Measurements from ENCODE around the gene BICC1. TPM values are rescaled to one million over a fixed set of nuclear protein-coding genes. Genes with fewer than 3 reads are reported as not detected.

BICC1 gene
- total and polyA plus RNA-seq, 2 of the 8 experiments (the other 6 are each of a cell fraction or from before 2014, with no cell fraction given) = 0.20 to 0.73 TPM

DNA sequence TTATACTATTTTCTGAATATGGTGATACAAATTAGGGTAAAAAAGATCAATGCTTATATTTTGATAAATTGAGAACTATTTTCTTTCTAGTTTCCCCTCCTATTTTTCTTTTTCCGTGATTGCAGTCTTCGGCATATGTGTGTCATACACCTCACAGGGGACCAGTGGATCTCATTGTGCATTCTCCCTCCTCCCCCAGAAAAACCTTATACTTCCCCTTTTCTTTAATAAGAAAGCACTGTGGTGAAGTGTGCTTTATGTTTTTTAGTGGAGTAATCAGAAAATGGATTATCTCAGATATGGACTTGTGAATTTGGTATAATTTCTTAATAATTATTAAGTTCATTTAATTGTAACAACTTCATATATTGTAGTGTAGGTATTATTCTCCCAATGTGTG is 72.8 kb downstream of the BICC1 start:
- Histone ChIP-seq H3K9ac (replicated peaks in 1 of 4; ENCODE audit: extremely low read depth in 1 of 4, low read depth in 3 of 4, low read length in 3 of 4) (no peak overlapping the region), H4K20me1 (replicated peaks in 1 of 2; ENCODE audit: control insufficient read depth in 1 of 2, insufficient read depth in 2 of 2, low read length in 2 of 2) (no peaks in the 10 kb centered on the region), H3K27me3 (replicated peaks in 1 of 4; ENCODE audit: control insufficient read depth in 3 of 4, extremely low read depth in 1 of 4, insufficient read depth in 3 of 4, low read length in 3 of 4) (no peaks in the 10 kb centered on the region), H2BK120ac (replicated peaks; ENCODE audit: low read depth, low read length) (no peak overlapping the region), H3K79me1 (ENCODE audit: low read depth, low read length) (no peaks in the 10 kb centered on the region), H3K4me1 (replicated peaks in 1 of 4; ENCODE audit: control insufficient read depth in 3 of 4, insufficient read depth in 4 of 4, low read length in 3 of 4) (no peaks in the 10 kb centered on the region), H3K18ac (ENCODE audit: extremely low read depth, low read length) (no peak overlapping the region), H3K4me3 (ENCODE audit: extremely low read depth in 1 of 4, insufficient read depth in 2 of 4, low read depth in 3 of 4, low read length in 4 of 4) (no peak overlapping the region), H3K79me2 (ENCODE audit: control insufficient read depth in 1 of 2, insufficient read depth in 2 of 2, low read length in 2 of 2) (no peaks in the 10 kb centered on the region), H3K23ac (ENCODE audit: insufficient read length) (no peak overlapping the region), H4K91ac (replicated peaks; ENCODE audit: insufficient read length, low read length) (no peak overlapping the region), H3K4me2 (ENCODE audit: insufficient read depth in 1 of 2, low read depth in 2 of 2, low read length in 2 of 2) (no peak overlapping the region), H3K36me3 (ENCODE audit: control insufficient read depth in 2 of 4, insufficient read depth in 4 of 4, low read length in 3 of 4) (no peaks in the 10 kb centered on the region), H3K4ac (replicated peaks; ENCODE audit: insufficient read length, low read depth, low read length) (no peak overlapping the region), H4K8ac (ENCODE audit: extremely low read depth, insufficient read depth, low read length) (no peak overlapping the region), H2BK20ac (ENCODE audit: low read length) (no peak overlapping the region), H3K56ac (replicated peaks; ENCODE audit: insufficient read length, low read depth, low read length) (no peak overlapping the region), H3K27ac (ENCODE audit: low read depth, low read length) (no peak overlapping the region), H3K9me3 (ENCODE audit: insufficient read depth in 2 of 2, low read depth in 1 of 2, low read length in 1 of 2) (no peaks in the 10 kb centered on the region), H2AK5ac (ENCODE audit: low read depth, low read length) (no peak overlapping the region), H3K23me2 (ENCODE audit: low read depth, low read length) (no peaks in the 10 kb centered on the region), H2BK5ac (ENCODE audit: low read depth, low read length) (no peak overlapping the region), H4K5ac (ENCODE audit: insufficient read length, low read depth, low read length) (no peak overlapping the region), H2BK15ac (ENCODE audit: low read length) (no peak overlapping the region), H3K14ac (ENCODE audit: insufficient read length) (no peak overlapping the region), H2BK12ac (ENCODE audit: low read depth, low read length) (no peak overlapping the region), H2AFZ (ENCODE audit: low read length) (no peak overlapping the region)
- POLR2A ChIA-PET (ENCODE audit: partially characterized antibody) = no interaction called here
- 96% methylated on average over 2 of the region's 2 CpGs; no CpG with 5 or more reads in 1 of the 2 experiments for WGBS, 2 experiments (ENCODE audit: extremely low coverage in 1 of 2, insufficient coverage in 1 of 2, insufficient read length in 1 of 2, insufficient replicate concordance in 2 of 2, low coverage in 1 of 2, low lambda C conversion rate in 2 of 2, missing lambda C conversion rate in 1 of 2)
- FAIRE-seq (no peak), DNase-seq (ENCODE audit: low read depth in 1 of 2, low spot score in 2 of 2) (no peak)
- CTCF ChIA-PET (ENCODE audit: partially characterized antibody) = no interaction called here
- TF ChIP-seq TAF1 (IDR thresholded peaks at IDR 0.05; ENCODE audit: low read depth, low read length) = no peak
- TF ChIP-seq BCL11A (IDR thresholded peaks at IDR 0.05; ENCODE audit: low read depth in 2 of 2, low read length in 2 of 2) = no peak
- TF ChIP-seq SAP30 (IDR thresholded peaks at IDR 0.05; ENCODE audit: insufficient read depth, insufficient replicate concordance, low read length) = no peak
- TF ChIP-seq NANOG (IDR thresholded peaks at IDR 0.05; ENCODE audit: insufficient read depth, low read depth, low read length, poor library complexity, severe bottlenecking) = no peak
- TF ChIP-seq, protein P1, sequence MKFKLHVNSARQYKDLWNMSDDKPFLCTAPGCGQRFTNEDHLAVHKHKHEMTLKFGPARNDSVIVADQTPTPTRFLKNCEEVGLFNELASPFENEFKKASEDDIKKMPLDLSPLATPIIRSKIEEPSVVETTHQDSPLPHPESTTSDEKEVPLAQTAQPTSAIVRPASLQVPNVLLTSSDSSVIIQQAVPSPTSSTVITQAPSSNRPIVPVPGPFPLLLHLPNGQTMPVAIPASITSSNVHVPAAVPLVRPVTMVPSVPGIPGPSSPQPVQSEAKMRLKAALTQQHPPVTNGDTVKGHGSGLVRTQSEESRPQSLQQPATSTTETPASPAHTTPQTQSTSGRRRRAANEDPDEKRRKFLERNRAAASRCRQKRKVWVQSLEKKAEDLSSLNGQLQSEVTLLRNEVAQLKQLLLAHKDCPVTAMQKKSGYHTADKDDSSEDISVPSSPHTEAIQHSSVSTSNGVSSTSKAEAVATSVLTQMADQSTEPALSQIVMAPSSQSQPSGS (IDR thresholded peaks at IDR 0.05; ENCODE audit: low read length) = no peak
- TF ChIP-seq, protein P2, sequence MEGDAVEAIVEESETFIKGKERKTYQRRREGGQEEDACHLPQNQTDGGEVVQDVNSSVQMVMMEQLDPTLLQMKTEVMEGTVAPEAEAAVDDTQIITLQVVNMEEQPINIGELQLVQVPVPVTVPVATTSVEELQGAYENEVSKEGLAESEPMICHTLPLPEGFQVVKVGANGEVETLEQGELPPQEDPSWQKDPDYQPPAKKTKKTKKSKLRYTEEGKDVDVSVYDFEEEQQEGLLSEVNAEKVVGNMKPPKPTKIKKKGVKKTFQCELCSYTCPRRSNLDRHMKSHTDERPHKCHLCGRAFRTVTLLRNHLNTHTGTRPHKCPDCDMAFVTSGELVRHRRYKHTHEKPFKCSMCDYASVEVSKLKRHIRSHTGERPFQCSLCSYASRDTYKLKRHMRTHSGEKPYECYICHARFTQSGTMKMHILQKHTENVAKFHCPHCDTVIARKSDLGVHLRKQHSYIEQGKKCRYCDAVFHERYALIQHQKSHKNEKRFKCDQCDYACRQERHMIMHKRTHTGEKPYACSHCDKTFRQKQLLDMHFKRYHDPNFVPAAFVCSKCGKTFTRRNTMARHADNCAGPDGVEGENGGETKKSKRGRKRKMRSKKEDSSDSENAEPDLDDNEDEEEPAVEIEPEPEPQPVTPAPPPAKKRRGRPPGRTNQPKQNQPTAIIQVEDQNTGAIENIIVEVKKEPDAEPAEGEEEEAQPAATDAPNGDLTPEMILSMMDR (IDR thresholded peaks at IDR 0.05; ENCODE audit: control extremely low read depth in 1 of 3, insufficient read depth in 1 of 3, low read depth in 1 of 3, low read length in 3 of 3) = no peak
- TF ChIP-seq JUN (IDR thresholded peaks at IDR 0.05; ENCODE audit: low read depth, low read length) = no peak
- no peak for TF ChIP-seq CREB1 (IDR thresholded peaks at IDR 0.05)
- no peak for TF ChIP-seq CHD1 (IDR thresholded peaks at IDR 0.05; ENCODE audit: low read depth, low read length)
- no peak for TF ChIP-seq POLR2AphosphoS5 (IDR thresholded peaks at IDR 0.05; ENCODE audit: low read depth, low read length)
- TF ChIP-seq CEBPB (IDR thresholded peaks at IDR 0.05; ENCODE audit: low read depth, low read length) = no peak
